CD4-positive, alpha-beta T cell treated with Interleukin-12 subunit alpha and Interleukin-12 subunit beta, for 1 hour (primary cell): ENCODE data around the gene LRRK2.
"Not testable (repeated sequence)": the region's sequence is repeated elsewhere in the genome, so short reads cannot be mapped to it uniquely, and the experiment has no call there.

Experiments
- DNase-seq: peaks from one replicate; pipeline ENCODE4 v3.0.0-alpha.2; 2020

Gene LRRK2

DNA sequence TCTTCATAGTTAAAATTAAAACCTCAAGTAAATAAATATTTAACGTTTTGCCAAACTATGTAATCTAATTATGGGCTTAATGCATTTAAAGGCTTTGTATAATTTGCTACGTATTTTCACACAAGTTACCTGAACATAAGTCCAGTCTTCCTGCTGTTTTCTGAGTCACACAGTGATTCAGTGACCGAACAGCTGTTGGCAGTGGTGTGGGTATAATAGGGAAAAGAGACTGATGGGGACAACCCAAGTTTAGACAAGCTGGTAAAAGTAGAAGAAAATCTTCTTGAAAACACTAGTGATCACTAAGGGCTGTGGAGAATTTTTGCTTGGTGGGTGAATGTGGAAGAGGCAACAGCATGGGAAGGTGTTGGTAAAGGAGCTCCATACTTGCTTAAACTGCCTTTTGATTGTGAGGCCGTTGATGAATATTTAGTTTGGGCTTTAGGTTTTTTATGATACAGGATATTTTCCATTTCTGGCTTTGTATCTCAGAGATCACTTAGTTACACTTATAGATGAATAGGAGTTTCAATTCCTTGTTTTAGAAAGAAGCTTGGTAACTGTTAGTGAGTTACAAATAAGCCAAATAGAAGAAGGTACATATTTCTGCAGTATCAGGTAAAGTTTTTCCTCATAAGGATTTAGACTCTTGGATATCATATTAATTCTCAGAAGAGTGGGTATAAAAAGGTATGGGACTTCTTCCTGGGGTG is 23.9 kb downstream of the LRRK2 start:
- no peak for DNase-seq

DNA sequence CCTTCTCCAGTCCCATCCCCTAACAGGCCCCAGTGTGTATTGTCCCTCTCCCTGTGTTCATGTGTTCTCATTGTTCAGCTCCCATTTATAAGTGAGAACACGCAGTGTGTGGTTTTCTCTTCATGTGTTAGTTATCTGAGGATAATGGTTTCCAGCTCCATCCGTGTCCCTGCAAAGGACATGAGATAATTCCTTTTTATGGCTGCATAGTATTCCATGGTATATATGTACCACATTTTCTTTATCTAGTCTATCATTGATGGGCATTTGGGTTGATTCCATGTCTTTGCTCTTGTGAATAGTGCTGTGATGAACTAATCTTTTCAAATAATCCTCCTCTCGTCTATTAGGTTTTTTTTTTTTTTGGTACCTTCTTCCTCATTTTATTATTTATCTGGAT is 25.9 kb downstream of the LRRK2 start:
- DNase-seq = not testable (repeated sequence)

DNA sequence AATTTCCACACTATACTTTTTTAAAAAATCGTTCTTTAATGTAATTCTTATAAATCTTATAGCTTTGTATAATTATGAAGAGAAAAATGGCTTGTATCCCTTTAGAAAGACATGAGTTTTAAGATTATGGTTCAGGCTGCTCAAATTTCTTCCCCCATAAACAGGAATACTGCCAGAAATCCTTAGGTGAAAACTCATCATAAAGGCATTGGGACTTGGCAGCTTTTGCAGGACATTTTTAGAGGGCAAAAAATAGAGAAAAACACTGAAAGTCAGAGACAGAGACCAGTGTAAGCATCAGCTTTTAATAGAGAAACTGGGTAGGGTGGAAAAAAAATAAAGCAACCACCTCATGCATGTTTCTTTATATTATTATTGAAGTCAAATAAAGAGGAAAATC is 29.1 kb downstream of the LRRK2 start:
- DNase-seq = no peak

DNA sequence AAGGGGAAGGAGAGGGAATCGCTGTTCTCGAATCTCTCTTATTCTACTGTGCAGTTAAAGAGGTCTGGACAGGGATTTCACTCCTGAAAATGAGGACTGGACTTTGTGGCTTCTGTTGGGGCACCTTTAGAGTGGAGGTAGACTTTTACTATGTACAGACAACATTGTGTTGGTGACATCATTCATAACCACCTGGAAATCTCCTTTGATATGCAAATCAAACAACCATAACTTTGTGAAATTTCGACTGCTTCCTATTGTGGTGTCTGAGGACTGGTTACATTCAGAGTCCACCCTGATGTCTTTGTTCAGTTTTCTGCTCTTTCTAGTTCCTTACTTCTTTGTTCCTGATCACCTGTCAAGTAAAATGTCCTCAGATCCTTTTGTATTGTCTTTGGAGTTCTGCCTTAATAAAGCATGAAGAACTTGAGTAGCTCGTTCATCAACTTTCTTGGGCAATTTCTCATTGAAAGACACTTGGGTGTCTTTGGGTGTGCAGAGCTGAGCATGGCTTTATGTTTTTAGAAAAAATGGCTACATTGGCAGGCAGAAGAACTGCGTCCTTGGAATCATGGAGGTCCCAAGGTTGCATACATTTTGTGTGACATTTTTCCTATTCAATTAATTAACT is 29.8 kb downstream of the LRRK2 start:
- no peak for DNase-seq

DNA sequence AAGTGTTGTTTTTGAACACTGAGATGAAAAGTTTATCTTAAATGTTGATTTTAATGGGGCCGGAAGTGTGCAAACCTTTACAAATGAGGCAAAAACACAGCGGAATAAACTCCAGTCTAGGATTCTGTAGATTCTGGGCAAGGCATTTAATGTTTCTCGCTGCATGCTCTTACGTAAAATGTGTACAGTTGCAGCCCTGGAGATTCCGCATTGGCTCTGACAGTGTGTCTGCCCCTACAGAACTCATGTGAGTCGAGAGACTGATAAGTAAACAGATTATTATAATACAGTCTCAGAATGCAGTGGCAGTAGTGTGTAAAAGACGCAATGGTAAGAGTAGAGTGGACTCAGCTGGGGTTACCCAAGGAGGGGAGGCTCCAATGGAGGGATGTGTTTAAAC is 33.6 kb downstream of the LRRK2 start:
- no peak for DNase-seq

DNA sequence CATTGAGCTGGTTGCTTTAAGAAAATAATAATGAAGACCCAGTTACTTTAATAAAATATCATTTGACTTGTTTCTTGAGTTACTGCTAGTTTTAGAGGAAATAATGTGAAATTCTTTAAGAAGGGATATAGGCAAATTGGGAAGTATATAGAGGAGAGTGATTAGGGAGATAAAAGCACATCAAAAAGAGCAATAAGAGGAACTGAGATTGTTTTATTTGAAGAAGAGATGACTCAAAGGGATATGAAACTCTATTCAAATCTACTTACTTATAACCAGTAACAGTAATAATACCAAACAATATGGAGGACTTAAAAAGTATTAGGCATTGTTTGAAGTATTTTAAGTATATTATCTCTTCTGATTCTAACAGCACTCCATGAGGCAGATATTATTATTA is 37.1 kb downstream of the LRRK2 start:
- DNase-seq = no peak

DNA sequence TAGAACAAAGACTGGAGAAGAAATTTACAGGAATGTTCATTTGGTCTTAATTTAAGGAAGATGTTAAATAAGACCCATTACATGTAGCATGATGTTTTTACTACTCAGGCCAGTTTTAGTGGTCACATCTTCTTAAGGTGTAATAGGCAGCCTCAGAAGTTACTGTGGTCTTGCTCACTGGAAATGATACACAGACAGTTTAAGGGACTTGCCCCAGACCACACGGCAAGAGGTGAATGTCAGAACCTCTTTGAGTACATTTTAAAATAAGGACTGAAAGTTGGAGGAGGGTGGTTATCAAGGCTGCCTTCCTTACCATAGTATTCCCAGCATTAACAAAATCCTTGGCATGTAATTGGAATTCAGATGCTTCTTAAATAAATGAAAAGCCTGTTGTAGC is 37.9 kb downstream of the LRRK2 start:
- DNase-seq = no peak

DNA sequence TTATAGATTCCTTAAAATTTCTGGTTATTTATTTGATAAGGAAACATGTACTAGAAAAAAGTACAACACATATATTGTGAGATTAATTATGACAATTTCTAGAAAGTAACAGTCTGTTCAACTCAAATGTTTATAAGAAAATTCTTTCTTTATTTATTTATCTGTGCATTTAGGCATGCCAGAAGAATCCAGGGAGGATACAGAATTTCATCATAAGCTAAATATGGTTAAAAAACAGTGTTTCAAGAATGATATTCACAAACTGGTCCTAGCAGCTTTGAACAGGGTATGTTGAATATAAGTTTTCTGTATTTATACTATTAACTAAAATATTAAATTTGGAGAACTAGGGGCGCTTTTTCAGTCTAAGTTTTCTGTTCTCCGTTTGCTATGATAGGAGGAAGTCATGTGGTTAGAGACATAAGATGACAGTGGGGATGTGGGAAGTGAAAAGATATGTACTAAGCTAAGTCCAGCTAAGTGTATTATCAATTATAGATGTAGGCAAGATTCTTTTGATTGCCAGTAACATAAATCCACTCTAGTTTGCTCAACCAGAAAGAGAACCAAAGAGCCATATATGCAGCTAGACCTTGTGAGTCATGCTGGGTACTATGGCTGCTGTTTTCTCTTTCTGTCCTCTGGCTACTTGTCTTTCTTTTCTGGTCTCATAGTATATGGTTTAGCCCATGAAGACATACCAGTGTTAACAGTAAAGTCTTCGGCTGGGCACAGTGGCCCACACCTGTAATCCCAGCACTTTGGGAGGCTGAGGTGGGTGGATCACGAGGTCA is 39.0 kb downstream of the LRRK2 start:
- DNase-seq = no peak

DNA sequence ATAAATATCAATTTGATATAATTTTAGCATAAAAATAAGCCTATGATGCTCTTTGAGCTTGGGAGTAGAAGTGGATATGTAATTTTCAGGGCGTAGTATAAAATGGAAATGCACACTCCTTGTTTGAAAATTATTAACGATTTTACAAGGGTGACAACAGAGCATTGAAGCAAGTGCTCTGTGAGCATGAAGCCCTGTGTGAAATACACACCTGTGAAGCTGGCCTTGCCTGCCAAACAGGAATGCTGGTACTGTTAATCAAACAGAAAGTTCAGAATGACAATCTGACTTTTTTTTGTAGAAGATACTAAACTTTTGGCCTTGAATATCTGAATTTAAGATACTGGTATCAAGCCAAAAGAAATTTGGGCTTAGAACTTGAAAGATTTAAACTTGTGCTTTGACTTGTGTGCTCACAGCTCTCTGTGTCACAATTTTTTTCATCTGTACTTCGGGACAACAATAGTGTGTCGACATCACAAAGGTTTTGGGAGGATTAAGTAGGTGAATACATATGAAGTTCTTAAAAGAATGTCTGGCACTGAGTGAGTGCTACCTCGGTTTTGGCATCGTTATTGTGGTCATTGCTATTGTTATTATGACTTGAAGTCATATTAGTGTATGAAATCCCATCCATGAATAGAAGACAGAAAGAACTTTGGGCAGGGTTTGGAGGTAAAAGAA is 47.3 kb downstream of the LRRK2 start:
- DNase-seq = no peak

DNA sequence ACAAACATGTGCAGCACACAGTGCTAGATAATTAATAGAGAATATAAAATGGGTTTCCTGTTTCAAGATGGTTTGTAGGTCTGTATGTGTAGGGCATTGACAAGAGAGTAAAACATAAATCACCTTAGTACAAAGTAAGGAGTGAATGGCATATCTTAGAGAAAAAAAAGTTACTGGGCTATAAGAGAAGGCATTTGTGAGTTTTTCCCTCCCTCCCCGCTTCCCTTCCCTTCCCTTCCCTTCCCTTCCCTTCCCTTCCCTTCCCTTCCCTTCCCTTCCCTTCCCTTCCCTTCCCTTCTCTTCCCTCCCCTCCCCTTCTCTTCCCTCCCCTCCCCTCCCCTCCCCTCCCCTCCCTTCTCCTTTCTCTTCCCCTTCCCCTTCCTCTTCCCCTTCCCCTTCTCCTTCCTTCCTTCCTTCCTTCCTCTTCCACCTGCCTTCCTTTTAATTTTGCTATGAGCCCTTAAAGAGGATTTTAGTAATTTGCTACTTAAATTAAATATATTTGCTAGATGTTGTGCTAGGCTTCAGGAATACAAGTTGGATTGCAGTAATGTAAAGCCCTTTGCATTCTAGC is 57.1 kb downstream of the LRRK2 start:
- DNase-seq = no peak

DNA sequence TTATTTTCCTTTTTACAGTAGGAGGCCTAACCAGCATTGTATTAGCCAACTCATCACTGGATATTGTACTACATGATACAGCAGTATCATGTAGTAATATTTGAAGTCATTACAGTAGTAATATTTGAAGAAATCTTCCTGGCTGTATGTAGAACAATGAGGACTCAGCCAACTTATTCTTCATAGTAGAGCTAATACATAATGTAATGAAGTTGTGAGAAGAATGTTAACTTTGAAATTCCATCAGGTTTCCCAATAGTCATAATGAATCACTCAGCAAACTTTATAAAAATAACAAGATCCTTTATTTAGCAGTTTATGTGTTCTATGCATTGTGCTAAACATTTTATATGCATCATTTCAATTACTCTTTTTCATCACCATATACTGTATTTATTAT is 61.8 kb downstream of the LRRK2 start:
- no peak for DNase-seq

DNA sequence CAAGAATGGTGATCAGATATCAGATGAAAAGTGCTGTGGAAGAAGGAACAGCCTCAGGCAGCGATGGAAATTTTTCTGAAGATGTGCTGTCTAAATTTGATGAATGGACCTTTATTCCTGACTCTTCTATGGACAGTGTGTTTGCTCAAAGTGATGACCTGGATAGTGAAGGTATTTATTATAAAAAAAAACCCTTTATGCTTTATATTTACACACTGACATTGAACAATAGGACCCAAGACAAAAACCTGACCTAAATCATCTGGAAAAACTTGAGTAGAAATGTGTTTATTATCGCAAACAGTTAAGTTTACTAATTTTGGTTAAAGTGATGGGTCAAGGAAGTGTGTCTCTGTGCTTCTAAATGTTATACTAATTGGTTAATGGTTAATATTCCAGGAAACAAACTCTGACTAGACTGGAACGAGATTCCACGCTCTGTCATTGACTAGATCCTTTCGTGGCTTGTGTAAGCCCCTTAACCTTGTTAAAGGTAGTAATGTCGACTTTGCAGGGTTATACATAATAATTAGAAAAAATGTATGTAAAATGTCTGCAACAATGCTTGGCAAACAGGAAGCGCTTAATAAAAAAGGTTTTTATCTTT is 62.7 kb downstream of the LRRK2 start:
- no peak for DNase-seq

DNA sequence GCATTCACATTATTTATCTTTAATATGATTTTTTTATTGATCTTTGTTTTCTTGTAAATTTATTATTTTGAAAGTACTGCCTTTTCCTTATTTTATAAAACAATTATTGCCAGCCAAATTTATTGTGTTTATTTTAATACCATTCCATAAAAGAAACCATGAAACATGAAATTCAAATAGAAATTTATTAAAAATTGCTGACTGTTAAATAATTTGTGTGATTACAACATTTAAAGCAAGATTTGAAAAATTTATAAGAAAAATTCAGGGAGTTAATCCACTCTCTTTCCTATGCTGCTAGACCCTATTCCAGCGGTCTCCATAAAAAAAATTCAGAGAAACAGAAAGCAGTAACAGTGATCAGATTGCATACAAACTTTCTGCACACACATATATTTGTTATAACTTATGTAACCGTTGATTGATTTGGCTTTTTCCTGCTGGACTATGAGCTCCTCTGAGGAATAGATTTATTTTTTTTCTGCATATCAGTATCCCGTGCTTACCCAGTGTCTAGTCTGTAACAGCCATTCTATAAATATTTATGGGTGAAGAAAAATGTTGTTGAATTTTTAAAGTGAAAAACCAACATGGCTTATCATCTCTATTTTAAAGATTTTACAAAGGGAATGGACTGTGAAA is 68.1 kb downstream of the LRRK2 start:
- no peak for DNase-seq

DNA sequence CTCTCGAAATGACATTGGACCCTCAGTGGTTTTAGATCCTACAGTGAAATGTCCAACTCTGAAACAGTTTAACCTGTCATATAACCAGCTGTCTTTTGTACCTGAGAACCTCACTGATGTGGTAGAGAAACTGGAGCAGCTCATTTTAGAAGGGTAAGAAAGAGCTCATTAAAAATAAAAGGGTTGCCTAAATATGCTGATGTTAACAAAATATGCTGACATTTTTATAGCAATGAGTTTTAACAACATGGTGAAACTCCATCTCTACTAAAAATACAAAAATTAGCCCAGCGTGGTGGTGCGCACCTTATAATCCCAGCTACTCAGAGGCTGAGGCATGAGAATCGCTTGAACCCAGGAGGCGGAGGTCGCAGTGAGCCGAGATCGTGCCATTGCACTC is 73.5 kb downstream of the LRRK2 start:
- DNase-seq = no peak

DNA sequence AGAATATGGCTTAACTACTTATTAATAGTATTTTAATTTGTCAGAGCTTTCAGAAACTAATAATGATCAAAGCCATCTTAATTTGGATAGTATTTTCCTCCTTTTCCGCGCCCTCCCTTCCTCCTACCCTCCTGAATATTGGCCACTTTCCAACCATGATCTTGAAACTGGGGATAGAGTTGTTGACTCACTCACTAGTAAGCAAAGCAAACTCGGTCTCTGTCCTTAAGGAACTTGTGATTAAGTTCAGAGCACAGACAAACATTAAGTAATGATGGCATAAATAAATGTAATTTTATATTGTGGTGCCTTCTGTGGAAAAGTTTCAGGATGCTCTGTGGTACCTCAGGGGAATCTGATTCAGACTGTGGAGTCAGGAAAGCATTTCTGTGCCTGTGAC is 75.7 kb downstream of the LRRK2 start:
- DNase-seq = no peak

DNA sequence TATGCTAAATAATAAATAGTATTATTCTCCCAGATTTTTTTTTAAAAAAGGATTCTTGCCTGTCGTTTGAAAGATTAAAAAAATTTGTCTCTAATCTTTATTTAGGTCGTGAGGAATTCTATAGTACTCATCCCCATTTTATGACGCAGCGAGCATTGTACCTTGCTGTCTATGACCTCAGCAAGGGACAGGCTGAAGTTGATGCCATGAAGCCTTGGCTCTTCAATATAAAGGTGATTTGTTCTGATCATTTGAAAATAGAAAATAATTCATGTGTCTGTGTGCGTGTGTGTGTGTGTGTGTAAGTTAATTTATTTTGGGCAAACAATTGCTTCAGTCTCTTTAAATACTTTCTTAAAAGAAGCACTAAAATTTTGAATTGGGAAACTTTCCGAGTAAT is 84.2 kb downstream of the LRRK2 start:
- DNase-seq = no peak

DNA sequence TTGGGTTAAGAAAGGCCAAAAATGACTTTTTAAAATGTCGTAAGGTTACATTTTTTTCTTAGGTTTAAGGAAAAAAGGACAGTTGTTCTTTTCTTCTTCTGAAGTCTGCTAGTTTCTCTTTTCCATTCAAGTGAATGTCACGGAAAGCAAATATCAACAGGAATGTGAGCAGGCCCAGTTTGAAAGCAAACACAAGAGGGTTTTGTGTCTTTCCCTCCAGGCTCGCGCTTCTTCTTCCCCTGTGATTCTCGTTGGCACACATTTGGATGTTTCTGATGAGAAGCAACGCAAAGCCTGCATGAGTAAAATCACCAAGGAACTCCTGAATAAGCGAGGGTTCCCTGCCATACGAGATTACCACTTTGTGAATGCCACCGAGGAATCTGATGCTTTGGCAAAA is 85.4 kb downstream of the LRRK2 start:
- no peak for DNase-seq

DNA sequence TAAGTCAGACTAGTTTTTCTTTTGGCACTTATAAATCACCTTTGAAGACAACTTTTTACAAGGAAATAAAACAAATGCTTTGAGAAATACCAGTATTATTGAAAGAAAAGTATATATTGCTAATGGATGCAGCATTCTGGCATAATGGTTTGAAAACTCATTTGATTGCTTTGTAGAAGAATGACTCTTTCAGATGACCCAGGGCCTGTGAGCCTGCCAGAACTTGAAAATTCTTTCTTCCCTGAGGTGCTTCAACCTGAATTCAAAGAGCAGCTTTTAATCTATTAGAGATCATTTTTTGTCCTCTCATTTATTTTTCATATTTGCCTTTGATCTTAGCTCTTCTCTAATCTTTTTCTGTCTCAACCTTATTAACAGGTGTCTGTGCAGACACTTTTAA is 87.4 kb downstream of the LRRK2 start:
- no peak for DNase-seq

DNA sequence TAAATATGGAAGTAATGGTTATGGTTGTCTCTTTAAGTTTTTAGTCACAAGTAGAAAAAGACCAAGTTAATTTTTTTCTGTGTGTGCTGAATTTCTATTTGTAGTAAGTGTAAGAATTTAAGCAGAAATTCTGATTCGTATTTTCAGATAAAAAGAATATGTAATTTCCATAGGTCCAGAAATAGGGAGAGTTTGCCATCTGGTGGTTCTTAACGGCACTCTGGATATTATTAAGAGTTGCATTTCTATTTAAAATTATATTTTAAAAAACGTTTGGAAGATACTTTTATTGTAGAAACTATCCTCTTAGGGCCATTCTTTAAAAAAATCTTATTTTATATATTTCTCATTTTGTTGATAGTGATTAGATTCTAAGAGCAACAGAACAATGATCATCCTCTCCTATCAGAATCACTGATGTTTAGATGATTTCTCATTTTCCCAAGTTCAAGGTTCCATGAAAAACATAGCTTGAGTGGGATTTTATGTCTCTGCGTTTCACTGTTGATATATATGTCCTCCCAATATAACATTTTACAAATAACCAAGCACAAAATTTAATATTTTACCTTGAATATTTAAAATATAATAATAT is 88.3 kb downstream of the LRRK2 start:
- no peak for DNase-seq

DNA sequence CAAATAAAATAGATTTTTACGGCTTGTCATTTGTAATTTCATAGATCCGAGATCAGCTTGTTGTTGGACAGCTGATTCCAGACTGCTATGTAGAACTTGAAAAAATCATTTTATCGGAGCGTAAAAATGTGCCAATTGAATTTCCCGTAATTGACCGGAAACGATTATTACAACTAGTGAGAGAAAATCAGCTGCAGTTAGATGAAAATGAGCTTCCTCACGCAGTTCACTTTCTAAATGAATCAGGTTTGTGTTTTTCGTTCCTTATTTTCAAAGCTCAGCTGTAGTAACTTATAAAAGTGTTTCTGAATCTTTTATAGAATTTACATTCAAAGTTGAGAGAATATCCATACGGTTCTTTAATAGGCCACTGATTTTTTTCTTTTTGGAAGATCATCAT is 89.1 kb downstream of the LRRK2 start:
- no peak for DNase-seq

DNA sequence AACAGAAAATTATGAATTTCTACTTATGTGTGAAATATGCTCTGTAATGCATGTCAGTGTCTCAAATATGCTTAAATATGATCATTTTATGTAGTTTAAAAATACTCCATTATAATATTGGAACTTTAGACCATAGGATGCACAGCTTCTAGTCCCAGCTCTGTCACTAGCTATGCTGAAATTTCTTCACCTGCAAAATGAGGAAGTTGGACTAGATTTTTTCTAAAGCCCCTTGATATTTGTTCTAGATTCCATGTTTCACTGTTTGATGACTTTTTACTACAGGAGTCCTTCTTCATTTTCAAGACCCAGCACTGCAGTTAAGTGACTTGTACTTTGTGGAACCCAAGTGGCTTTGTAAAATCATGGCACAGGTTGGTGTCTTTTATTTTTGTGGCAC is 90.1 kb downstream of the LRRK2 start:
- DNase-seq = no peak

DNA sequence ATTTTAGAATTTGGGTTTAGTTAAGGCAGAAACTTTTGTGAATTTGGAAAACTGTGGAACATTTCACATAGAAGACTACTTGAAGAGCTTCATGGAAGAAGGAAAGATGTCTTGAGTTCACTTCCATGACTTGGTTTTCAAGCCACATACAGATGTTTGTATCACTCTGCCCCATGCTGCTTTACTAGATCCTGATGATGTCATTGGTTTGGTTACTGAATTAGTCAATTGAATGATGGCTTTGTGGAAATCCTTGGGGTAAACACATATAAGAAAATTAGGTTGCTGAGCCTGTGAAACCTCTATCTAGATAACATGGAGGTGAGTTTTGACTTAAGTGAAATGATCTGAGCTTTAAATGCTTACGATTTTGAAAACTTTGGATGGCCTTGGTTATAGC is 90.6 kb downstream of the LRRK2 start:
- DNase-seq = no peak
